HEK293 (cell line): Measurements from ENCODE around the gene SLC66A2.

Experiments
- CTCF ChIA-PET: fragments of 350-600 bp; formaldehyde crosslinking; extraction: SDS; loops from one replicate; lab custom pipeline; 2021; ENCODE audit warnings: antibody characterized with exemption; lab: Yijun Ruan, JAX
- POLR2A ChIA-PET: fragments of 300-600 bp; formaldehyde crosslinking; extraction: SDS; loops from one replicate; lab custom pipeline; 2020; ENCODE audit warnings: antibody characterized with exemption, inconsistent platforms; lab: Yijun Ruan, JAX
- H3K27ac ChIP-seq: fragments of 200-500 bp; sonication (Bioruptor generic); 2 replicates; pipeline ENCODE4 v1.5.1; 2014; ENCODE audit warnings: low read depth, low read length, control low read depth, inconsistent platforms; ENCODE audit errors: extremely low read depth
- H3K36me3 ChIP-seq, 2 experiments: fragments of 200-500 bp in 1 of 2; sonication (Bioruptor generic) in 1 of 2; 1 replicate in 1 of 2; 2 replicates in 1 of 2; pipeline ENCODE4 v1.5.1; 2014 to 2017; ENCODE audit warnings: inconsistent platforms in 2 of 2, low read length in 2 of 2; ENCODE audit not compliant: control insufficient read depth in 2 of 2, insufficient read depth in 1 of 2
- H3K4me1 ChIP-seq: fragments of 200-500 bp; sonication (Bioruptor generic); 2 replicates; pipeline ENCODE4 v1.5.1; 2014; ENCODE audit warnings: mild to moderate bottlenecking, low read length, inconsistent platforms; ENCODE audit not compliant: control insufficient read depth, insufficient read depth
- H3K4me3 ChIP-seq: 2 replicates; pipeline ENCODE4 v1.5.1; 2011; ENCODE audit warnings: low read depth, mild to moderate bottlenecking, control low read depth, low read length, moderate library complexity
- H3K9me3 ChIP-seq: fragments of 200-500 bp; sonication (Bioruptor generic); 2 replicates; pipeline ENCODE4 v1.5.1; 2014; ENCODE audit warnings: low read depth, low read length, inconsistent platforms; ENCODE audit not compliant: control insufficient read depth, insufficient read depth
- EGR2 ChIP-seq: fragments of 450-650 bp; formaldehyde crosslinking; IDR thresholded peaks from 2 replicates; pipeline ENCODE4 v1.5.1; 2016; ENCODE audit warnings: low read depth, missing biosample characterization, missing genetic modification characterization
- KLF8 ChIP-seq: fragments of 450-650 bp; formaldehyde crosslinking; IDR thresholded peaks from 2 replicates; pipeline ENCODE4 v1.5.1; 2016; ENCODE audit warnings: missing biosample characterization, missing genetic modification characterization
- ZNF146 ChIP-seq: fragments of 450-650 bp; formaldehyde crosslinking; IDR thresholded peaks from 2 replicates; pipeline ENCODE4 v1.5.1; 2016; ENCODE audit warnings: missing biosample characterization, missing genetic modification characterization
- ZNF175 ChIP-seq: fragments of 450-650 bp; formaldehyde crosslinking; IDR thresholded peaks from 2 replicates; pipeline ENCODE4 v1.5.1; 2016; ENCODE audit warnings: missing biosample characterization, missing genetic modification characterization
- ZNF2 ChIP-seq: fragments of 450-650 bp; formaldehyde crosslinking; IDR thresholded peaks from 2 replicates; pipeline ENCODE4 v1.5.1; 2016; ENCODE audit warnings: missing biosample characterization, missing genetic modification characterization
- ZNF394 ChIP-seq: fragments of 450-650 bp; formaldehyde crosslinking; IDR thresholded peaks from 2 replicates; pipeline ENCODE4 v1.5.1; 2016; ENCODE audit warnings: missing biosample characterization, missing genetic modification characterization, mild to moderate bottlenecking, moderate library complexity, borderline replicate concordance
- ZNF521 ChIP-seq: fragments of 450-650 bp; formaldehyde crosslinking; IDR thresholded peaks from 2 replicates; pipeline ENCODE4 v1.5.1; 2017; ENCODE audit warnings: missing biosample characterization, mild to moderate bottlenecking, missing genetic modification characterization
- ZNF560 ChIP-seq: fragments of 450-650 bp; formaldehyde crosslinking; IDR thresholded peaks from 2 replicates; pipeline ENCODE4 v1.5.1; 2017; ENCODE audit warnings: missing biosample characterization, missing genetic modification characterization, borderline replicate concordance
- TF ChIP-seq, protein P1 (sequence below): fragments of 450-650 bp; formaldehyde crosslinking; IDR thresholded peaks from 2 replicates; pipeline ENCODE4 v1.5.1; 2016; ENCODE audit warnings: missing biosample characterization, missing genetic modification characterization
- TF ChIP-seq, protein P2 (sequence below): fragments of 450-650 bp; formaldehyde crosslinking; IDR thresholded peaks from 2 replicates; pipeline ENCODE4 v1.5.1; 2016; ENCODE audit warnings: missing biosample characterization, missing genetic modification characterization
- TF ChIP-seq, protein P3 (sequence below): fragments of 450-650 bp; formaldehyde crosslinking; optimal IDR thresholded peaks from 2 replicates; pipeline ENCODE3; 2016; ENCODE audit warnings: missing biosample characterization, mild to moderate bottlenecking, missing genetic modification characterization
- TF ChIP-seq, protein P4 (sequence below): fragments of 450-650 bp; formaldehyde crosslinking; IDR thresholded peaks from 2 replicates; pipeline ENCODE4 v1.5.1; 2016; ENCODE audit warnings: missing biosample characterization, missing genetic modification characterization

SLC66A2 gene

DNA sequence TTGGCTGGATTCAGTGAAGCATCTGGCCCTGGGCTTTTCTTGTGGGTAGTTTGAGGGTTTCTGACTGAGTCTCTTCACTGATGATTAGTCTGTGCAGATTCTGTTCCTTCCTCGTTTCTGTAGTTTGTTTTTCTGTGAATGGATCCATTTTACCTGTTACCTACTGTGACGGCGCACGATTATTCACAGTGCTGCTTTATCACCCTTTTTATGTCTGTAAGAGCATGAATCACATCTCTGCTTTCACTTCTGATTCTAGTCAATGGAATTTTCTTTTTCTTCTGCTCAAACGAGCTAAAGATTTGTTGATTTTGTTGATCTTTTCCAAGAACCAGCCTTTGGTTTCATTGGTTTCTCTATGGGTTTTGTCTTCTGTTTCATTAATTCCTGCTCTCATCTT, 60.8 kb downstream of the SLC66A2 start:
- peaks cover 2% of the 10 kb centered on the region for H3K9me3 ChIP-seq
- no peak for TF ChIP-seq ZNF2 (tag by site-specific recombination)
- TF ChIP-seq, protein P1, sequence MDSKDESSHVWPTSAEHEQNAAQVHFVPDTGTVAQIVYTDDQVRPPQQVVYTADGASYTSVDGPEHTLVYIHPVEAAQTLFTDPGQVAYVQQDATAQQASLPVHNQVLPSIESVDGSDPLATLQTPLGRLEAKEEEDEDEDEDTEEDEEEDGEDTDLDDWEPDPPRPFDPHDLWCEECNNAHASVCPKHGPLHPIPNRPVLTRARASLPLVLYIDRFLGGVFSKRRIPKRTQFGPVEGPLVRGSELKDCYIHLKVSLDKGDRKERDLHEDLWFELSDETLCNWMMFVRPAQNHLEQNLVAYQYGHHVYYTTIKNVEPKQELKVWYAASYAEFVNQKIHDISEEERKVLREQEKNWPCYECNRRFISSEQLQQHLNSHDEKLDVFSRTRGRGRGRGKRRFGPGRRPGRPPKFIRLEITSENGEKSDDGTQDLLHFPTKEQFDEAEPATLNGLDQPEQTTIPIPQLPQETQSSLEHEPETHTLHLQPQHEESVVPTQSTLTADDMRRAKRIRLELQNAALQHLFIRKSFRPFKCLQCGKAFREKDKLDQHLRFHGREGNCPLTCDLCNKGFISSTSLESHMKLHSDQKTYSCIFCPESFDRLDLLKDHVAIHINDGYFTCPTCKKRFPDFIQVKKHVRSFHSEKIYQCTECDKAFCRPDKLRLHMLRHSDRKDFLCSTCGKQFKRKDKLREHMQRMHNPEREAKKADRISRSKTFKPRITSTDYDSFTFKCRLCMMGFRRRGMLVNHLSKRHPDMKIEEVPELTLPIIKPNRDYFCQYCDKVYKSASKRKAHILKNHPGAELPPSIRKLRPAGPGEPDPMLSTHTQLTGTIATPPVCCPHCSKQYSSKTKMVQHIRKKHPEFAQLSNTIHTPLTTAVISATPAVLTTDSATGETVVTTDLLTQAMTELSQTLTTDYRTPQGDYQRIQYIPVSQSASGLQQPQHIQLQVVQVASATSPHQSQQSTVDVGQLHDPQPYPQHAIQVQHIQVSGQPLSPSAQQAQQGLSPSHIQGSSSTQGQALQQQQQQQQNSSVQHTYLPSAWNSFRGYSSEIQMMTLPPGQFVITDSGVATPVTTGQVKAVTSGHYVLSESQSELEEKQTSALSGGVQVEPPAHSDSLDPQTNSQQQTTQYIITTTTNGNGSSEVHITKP (tag by site-specific recombination): no peak
- TF ChIP-seq, protein P2, sequence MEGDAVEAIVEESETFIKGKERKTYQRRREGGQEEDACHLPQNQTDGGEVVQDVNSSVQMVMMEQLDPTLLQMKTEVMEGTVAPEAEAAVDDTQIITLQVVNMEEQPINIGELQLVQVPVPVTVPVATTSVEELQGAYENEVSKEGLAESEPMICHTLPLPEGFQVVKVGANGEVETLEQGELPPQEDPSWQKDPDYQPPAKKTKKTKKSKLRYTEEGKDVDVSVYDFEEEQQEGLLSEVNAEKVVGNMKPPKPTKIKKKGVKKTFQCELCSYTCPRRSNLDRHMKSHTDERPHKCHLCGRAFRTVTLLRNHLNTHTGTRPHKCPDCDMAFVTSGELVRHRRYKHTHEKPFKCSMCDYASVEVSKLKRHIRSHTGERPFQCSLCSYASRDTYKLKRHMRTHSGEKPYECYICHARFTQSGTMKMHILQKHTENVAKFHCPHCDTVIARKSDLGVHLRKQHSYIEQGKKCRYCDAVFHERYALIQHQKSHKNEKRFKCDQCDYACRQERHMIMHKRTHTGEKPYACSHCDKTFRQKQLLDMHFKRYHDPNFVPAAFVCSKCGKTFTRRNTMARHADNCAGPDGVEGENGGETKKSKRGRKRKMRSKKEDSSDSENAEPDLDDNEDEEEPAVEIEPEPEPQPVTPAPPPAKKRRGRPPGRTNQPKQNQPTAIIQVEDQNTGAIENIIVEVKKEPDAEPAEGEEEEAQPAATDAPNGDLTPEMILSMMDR: no peak
- H3K4me3 ChIP-seq: no peak overlapping the region
- ChIA-PET POLR2A (no interaction called here), CTCF (no interaction called here)
- no peaks in the 10 kb centered on the region for H3K36me3 ChIP-seq
- no peak overlapping the region for H3K27ac ChIP-seq
- no peaks in the 10 kb centered on the region for H3K4me1 ChIP-seq

DNA sequence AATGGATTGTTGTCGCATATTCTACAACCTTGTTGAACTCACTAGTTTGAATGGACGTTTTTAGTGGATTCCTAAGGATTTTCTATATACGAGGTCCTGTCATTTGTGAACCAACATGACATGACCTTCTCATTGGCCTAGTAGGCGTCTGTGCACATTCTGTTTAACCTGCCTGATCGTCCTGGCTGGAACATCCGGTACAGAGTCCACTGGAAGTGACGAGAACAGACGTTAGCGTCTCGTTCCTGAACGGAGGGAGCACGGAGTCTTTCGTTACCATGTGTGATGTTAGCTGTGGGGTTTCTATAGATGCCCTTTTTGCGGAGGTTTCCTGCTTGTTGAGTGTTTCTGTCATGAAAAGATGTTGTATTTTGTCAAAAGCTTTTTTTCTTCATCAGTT, 61.9 kb downstream of the SLC66A2 start:
- TF ChIP-seq ZNF560: no peak
- TF ChIP-seq ZNF394 (tag by site-specific recombination): no peak
- no peak for TF ChIP-seq ZNF521
- TF ChIP-seq, protein P3, sequence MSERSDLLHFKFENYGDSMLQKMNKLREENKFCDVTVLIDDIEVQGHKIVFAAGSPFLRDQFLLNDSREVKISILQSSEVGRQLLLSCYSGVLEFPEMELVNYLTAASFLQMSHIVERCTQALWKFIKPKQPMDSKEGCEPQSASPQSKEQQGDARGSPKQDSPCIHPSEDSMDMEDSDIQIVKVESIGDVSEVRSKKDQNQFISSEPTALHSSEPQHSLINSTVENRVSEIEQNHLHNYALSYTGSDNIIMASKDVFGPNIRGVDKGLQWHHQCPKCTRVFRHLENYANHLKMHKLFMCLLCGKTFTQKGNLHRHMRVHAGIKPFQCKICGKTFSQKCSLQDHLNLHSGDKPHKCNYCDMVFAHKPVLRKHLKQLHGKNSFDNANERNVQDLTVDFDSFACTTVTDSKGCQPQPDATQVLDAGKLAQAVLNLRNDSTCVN (tag by site-specific recombination): no peak
- H3K27ac ChIP-seq: no peak overlapping the region
- no peaks in the 10 kb centered on the region for H3K4me1 ChIP-seq
- no peak overlapping the region for H3K4me3 ChIP-seq
- ChIA-PET POLR2A (no interaction called here), CTCF (interaction anchor here (0.7 kb wide), 1 partner anchor 16 kb away, joined by 5 read pairs; no protein-coding TSS in a partner anchor)
- peaks cover 2% of the 10 kb centered on the region for H3K9me3 ChIP-seq
- H3K36me3 ChIP-seq: no peaks in the 10 kb centered on the region

DNA sequence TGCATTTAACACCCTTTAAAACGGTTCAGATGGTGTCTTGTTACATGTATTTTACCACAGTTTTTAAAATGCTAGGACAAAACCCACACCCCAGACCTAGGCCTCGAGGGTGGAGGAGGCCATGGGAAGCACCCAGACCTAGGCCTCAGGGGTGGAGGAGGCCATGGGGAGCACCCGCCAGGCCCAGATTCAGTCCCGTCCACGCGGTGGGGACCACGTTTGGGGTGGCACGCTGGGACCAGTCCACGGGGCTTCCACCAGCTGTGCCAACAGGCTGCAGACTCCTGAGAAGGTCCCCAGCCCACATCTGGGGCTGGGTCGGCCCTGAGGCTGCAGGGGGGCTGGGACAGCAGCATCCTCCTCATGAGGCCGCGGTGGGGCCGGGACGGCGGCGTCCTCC, 63.4 kb downstream of the SLC66A2 start:
- H3K4me3 ChIP-seq: no peak overlapping the region
- no peak for TF ChIP-seq ZNF175 (tag by site-specific recombination)
- no peak for TF ChIP-seq KLF8 (tag by site-specific recombination)
- TF ChIP-seq ZNF146 (tag by site-specific recombination): no peak
- no peak for TF ChIP-seq EGR2
- TF ChIP-seq, protein P4, sequence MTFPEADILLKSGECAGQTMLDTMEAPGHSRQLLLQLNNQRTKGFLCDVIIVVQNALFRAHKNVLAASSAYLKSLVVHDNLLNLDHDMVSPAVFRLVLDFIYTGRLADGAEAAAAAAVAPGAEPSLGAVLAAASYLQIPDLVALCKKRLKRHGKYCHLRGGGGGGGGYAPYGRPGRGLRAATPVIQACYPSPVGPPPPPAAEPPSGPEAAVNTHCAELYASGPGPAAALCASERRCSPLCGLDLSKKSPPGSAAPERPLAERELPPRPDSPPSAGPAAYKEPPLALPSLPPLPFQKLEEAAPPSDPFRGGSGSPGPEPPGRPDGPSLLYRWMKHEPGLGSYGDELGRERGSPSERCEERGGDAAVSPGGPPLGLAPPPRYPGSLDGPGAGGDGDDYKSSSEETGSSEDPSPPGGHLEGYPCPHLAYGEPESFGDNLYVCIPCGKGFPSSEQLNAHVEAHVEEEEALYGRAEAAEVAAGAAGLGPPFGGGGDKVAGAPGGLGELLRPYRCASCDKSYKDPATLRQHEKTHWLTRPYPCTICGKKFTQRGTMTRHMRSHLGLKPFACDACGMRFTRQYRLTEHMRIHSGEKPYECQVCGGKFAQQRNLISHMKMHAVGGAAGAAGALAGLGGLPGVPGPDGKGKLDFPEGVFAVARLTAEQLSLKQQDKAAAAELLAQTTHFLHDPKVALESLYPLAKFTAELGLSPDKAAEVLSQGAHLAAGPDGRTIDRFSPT (tag by site-specific recombination): no peak
- H3K27ac ChIP-seq: no peak overlapping the region
- no peaks in the 10 kb centered on the region for H3K36me3 ChIP-seq
- ChIA-PET CTCF (interaction anchor here (0.6 kb wide), 1 partner anchor 96 kb away, joined by 3 read pairs; no protein-coding TSS in a partner anchor), POLR2A (no interaction called here)
- H3K4me1 ChIP-seq: no peaks in the 10 kb centered on the region
- H3K9me3 ChIP-seq: peaks cover 2% of the 10 kb centered on the region
